D721Med (cell line): ENCODE data around the gene NRG2.

Source experiments
- DNase-seq: peaks from one replicate; pipeline ENCODE4 v3.0.0; 2011; ENCODE audit warnings: low spot score; ENCODE audit not compliant: insufficient read length
- FAIRE-seq: peaks from 2 replicates; lab custom pipeline; 2011; peaks lifted over from hg19 to GRCh38; lab: Jason Lieb, UNC
- TF ChIP-seq, protein P1 (sequence below): IDR thresholded peaks from 2 replicates; pipeline ENCODE4 v1.5.1; 2012; ENCODE audit warnings: mild to moderate bottlenecking, control low read depth; ENCODE audit not compliant: insufficient read depth; ENCODE audit errors: missing control alignments

NRG2 gene

GRCh38 chr5:139985733-139986132, 57.4 kb downstream of the NRG2 start:
- DNase-seq (no peak), FAIRE-seq (no peak)
- TF ChIP-seq, protein P1, sequence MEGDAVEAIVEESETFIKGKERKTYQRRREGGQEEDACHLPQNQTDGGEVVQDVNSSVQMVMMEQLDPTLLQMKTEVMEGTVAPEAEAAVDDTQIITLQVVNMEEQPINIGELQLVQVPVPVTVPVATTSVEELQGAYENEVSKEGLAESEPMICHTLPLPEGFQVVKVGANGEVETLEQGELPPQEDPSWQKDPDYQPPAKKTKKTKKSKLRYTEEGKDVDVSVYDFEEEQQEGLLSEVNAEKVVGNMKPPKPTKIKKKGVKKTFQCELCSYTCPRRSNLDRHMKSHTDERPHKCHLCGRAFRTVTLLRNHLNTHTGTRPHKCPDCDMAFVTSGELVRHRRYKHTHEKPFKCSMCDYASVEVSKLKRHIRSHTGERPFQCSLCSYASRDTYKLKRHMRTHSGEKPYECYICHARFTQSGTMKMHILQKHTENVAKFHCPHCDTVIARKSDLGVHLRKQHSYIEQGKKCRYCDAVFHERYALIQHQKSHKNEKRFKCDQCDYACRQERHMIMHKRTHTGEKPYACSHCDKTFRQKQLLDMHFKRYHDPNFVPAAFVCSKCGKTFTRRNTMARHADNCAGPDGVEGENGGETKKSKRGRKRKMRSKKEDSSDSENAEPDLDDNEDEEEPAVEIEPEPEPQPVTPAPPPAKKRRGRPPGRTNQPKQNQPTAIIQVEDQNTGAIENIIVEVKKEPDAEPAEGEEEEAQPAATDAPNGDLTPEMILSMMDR, result no peak

DNA sequence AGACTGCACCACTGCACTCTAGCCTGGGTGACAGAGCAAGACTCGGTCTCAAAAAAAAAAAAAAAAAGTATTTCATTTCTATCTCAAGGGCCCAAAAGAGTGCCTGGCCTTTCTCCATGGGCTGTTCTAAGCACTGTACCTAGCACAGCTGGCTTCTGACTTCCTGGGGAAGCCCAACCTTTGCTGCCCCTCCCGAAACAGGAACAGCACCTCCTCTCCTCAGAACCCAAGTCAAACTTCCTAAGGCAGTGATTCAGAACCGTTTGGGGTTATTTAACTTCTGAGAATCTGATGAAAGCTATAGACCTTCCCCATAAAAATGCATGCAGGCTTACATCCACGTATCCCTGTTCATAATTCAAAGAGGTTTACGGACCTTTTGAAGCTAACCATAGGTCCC, 57.8 kb downstream of the NRG2 start:
- no peak for FAIRE-seq
- TF ChIP-seq, protein P1, result no peak

DNA sequence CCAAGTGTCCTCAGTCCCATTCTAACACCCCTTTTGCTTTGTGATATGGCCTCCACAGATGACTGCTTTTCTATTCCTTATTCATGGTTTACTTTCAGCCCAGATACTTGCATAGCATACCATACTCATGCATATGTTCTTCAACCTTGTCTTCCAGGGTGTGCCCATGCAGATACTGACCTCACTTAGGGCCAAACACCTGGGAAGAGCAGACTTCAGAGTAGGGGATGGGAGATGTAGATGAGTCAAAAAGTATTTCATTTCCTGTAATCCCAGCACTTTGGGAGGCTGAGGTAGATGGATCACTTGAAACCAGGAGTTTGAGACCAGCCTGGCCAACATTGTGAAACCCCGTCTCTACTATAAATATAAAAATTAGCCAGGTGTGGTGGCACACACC, 58.3 kb downstream of the NRG2 start:
- TF ChIP-seq, protein P1, result no peak
- DNase-seq (no peak), FAIRE-seq (no peak)

More for the DNA sequence above, 57.8 kb downstream of the NRG2 start:
- DNase-seq, result no peak

- TF ChIP-seq, protein P1, result no peak
- no peak for FAIRE-seq
- DNase-seq, result no peak
Observed at GRCh38 chr5:139982975-139983240, 60.2 kb downstream of the NRG2 start.

- DNase-seq (no peak), FAIRE-seq (no peak)
- TF ChIP-seq, protein P1, result no peak
Observed at GRCh38 chr5:139982157-139982974, 60.7 kb downstream of the NRG2 start.

- TF ChIP-seq, protein P1, result no peak
- DNase-seq (no peak), FAIRE-seq (no peak)
Observed at GRCh38 chr5:139980765-139981164, 62.3 kb downstream of the NRG2 start.

DNA sequence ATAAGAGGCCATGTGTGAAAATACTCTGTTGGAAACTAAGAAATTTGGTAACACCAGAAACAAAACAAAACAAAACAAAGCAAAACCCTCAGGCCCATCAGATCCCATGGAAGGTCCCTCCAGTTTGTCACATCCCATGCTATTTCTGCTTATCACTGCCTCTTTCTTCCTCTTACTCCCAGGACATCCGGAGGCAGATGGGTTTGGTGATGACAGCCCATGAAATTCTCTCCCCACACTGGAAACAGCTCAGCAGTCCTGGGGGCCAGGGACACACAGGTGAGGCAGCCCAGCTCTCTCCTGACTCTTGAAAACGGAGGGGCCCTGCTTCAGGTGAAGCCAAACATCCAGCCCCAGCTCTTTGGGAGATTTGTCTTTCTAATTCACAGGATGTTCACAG, 63.2 kb downstream of the NRG2 start:
- no peak for DNase-seq
- TF ChIP-seq, protein P1, result no peak
- no peak for FAIRE-seq
